Measurements from ENCODE around the gene PHLDB2.

PHLDB2 gene

DNA sequence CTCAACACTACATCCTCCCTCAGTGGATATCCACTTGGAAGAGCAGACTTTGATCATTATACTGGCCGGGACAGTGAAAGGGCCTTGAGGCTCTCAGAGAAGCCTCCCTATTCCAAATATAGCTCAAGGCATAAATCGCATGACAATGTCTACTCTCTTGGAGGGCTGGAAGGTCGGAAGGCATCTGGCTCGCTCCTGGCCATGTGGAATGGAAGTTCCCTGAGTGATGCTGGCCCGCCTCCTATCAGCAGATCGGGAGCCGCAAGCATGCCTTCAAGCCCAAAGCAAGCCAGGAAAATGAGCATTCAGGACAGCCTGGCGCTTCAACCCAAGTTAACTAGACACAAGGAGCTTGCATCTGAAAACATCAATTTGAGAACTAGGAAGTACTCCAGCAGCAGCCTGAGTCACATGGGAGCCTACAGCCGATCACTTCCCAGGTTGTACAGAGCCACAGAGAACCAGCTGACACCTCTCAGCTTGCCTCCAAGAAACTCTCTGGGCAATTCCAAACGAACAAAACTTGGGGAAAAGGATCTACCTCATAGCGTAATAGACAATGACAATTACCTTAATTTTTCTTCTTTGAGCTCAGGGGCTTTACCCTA, 25.4 kb downstream of the PHLDB2 start:
- no peak for DNase-seq (ENCODE audit: low spot score)

DNA sequence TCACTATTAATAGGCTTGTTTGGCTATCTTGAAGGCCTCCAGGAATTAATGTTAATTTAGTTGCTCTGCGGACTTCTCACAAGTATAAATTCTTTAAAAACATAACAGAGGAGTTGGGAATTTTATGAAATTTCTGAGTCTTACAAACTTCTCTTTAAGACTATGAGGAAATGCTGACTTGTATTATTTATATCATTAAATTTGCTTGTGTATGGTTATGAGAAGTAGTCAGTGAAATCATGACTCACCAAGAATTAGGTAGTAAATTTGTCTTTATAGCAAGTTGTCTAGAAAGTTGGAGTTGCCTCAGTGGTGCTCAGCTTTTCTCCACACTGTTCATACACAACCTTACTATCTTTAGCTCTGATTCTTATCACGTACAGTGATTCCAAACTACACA, 26.5 kb downstream of the PHLDB2 start:
- no peak for DNase-seq (ENCODE audit: low spot score)

DNA sequence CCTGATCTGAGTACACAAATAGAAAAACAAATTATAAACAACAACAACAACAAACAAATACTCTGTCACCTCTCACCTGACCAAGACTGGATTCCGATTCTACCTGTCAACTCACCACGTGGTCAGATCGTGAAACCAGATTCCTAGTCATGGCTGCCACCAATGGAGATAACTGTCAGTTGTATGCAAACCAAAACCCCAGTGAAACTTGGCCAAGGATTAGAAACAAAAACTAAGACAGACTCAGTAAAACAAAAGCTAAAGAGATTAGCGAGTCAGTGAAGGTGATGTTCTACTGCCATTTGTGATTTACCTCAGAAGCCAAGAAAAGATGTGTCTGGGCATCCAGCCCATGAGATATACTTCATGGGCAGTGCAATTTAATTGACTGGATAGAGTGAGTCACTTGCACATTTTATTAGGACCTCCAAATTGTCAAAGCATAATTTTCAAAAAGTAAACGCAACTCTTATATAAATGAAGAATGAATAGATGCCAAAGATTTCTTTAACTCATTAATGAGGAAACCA, 31.1 kb downstream of the PHLDB2 start:
- DNase-seq (ENCODE audit: low spot score) = no peak

DNA sequence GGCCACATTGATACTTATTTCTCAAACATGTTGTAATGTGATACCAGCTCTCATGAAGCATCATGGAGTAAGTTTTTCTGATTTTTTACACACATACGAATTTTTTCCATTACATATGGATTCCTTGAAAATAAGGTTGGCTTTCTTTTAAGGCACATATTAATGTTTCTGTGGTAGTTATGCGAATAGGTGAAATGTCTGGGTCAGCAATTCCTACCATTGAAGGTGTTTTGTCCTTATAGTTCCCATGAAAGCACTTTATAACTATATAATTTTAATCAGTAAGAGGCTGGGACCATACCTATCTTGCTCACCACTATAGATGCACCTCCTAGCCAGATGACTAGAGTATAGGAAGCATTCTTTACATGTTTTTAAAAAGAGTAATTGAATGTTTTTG, 33.0 kb downstream of the PHLDB2 start:
- no peak for DNase-seq (ENCODE audit: low spot score)

DNA sequence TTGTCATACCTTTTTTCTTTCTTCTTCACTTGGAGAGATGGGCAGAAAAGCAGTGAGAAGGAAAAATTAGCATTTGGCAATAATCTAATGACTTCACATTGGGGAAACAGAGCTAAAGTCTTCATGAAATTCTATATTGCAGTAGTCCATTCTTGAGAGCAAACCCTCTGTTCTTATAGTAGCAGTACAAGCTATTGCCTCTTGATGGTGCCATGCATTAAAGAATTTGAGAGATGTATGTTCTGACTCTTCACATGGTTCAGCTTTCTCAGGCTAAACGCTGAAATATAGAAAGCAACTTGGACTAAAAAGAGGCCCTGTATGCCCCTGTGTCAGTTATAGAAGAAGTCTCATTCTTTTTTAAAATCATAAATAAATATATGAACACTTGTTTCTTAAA, 36.0 kb downstream of the PHLDB2 start:
- DNase-seq (ENCODE audit: low spot score) = no peak

DNA sequence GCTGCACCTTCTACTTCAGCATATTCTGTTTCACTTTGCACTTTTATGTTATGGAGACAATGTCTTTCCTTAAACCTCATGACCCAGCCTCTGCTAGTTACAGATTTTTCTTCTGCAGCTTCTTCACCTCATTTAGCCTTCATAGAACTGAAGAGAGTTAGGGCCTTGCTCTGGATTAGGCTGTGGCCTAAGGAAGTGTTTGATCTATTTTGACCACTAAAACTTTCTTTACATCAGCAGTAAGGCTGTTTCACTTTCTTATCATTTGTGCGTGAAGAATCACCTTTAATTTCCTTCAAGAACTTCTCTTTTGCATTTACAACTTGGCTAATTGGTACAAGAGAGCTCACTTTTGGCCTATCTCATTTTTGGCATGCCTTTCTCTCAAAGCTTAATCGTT, 40.9 kb downstream of the PHLDB2 start:
- no peak for DNase-seq (ENCODE audit: low spot score)

DNA sequence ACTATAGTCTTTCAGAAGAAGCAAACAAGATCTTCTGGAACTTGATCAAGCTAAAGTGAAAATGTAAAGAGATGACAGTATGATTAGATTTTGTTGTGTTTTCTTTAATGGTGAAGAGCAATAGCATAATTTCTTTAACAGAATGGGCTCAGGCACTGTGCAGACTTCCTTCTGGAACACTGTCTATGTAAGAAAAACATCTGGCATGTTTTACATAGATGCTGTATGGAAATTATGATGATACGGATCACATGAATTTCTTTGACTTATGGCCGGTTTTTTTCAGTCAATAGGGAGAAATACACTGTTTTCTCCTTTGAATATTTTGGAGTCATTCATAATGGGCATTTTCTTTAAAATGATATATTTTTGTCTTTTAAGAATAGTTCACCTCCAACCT, 42.6 kb downstream of the PHLDB2 start:
- DNase-seq (ENCODE audit: low spot score) = no peak

DNA sequence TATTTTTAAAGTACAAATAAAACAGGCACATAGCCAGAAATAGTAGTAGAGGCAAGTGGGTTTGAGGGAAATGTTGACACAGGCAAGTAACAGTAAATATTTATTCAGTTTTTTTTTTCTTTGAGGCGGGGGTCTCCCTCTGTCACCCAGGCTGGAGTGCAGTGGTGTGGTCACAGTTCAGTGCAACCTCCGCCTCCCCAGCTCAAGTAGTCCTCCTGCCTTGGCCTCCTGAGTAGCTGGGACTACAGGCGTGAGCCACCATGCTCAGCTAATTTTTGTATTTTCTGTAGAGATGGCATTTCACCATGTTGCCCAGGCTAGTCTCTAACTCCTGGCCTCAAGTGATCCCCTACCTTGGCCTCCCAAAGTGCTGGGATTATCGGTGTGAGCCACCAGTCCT, 43.5 kb downstream of the PHLDB2 start:
- DNase-seq (ENCODE audit: low spot score) = no peak

DNA sequence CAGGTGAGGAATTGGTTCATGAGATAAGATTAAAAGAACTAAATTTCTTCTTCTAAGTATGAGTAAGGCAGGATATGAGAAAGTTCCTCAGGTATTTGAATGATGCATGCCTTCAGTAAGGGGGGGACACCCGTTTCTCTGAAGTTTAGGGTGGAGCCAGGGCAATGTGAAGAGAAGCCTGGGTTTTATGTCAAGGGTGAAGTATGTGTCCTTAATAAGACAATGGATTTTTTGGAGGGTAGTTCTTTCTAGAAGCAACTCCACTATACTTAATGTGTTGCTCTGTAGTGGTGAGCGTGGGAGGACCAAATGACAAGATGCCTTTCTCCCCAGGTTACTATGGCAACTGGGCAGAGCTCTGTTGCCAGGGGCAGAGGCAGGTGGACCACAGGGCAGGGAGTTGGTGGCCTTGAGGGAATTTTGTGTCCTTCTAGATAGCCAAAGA, 44.0 kb downstream of the PHLDB2 start:
- peak; percentile 11 for DNase-seq (ENCODE audit: low spot score)

DNA sequence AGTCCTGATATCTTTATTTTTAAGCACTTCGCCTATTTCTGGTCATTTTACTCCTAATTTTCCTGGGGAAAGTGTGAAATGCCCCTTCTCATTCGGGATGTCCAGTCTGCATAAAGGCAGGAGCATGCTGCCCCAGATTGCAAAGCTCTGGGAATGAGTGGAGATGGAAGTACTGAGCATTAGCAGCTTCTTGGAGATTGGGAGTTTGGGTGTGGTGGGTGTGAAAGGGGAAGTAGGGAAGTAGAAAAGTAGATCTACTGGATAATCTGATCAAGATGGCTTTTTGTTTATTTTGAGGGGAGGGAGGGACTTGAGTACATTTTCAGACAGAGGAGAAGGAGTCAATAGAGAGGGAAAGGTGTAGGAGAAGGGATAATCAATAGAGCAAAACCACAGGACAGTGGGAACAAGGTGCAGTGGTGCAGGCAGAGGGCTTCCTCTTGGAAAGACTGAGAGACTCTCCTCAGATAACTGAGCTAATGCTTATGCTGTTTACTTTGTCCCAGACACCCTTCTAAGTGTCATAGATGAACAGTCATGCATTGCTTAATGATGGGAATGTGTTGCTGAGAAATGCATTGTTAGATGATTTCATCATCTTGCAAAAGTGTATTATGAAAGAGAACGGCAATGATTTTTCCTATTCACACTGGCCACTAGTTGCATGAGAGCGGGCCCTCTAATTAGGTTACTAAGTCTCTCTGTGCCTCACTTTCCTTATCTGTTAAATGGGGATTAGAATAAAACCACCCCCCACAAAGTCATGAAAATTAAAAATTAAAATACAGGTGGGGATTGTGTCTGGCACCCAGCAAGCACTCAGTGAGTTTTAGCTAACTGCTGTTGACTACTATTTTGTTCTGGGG, 45.5 kb downstream of the PHLDB2 start:
- DNase-seq (ENCODE audit: low spot score) = no peak

DNA sequence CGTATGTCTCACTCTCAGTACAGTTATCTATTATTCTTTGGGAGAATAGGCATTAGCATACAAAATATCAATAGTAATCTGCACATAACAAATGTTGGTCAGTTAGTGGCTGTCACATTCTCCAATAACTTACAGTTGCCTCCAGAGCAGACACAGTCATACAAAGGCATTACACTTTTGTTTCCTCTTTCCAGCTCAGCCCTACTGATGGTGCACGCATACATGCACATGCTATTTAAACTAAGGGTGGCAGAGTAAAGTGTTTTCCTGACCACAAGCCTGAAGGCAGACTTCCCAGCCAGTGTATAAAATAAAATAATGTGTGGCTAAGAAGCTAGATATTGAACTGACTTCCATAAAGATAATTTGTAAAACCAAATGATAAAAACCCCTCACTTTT, 47.6 kb downstream of the PHLDB2 start:
- no peak for DNase-seq (ENCODE audit: low spot score)

DNA sequence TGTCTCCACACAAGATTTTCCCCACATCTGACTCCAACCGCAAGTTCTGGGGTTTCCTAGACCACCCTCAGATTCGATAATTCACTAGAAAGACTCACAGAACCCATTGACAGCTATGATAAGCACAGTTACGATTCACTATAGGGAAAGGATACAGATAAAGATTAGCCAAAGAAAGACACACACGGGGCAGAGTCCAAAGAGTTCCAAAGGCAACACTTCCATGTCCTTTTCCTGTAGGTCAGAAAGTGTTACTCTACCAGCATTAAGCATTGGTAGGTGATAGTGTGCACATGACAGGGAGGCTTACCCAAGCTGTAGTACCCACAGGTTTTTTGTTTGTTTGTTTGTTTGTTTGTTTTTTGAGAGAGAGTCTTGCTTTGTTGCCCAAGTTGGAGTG, 48.1 kb downstream of the PHLDB2 start:
- no peak for DNase-seq (ENCODE audit: low spot score)

DNA sequence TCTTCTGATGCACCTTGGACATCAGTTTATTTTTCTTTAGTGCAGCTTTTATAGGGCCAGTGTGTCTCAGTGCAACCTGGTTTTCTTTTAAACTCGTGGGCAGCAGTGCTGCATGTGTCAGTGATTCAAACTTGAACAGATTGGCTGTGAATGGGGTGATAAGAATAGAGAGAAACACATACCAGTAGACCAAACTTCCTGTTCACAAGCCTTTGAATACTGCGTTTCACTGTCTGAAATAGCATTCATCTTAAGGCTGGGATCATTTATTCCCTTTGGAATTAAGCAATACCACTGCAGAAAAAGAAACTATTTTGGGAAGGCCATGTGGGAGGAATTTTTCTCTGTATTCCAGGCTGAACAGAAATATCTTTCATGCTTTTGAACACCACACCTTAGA, 51.7 kb downstream of the PHLDB2 start:
- no peak for DNase-seq (ENCODE audit: low spot score)

DNA sequence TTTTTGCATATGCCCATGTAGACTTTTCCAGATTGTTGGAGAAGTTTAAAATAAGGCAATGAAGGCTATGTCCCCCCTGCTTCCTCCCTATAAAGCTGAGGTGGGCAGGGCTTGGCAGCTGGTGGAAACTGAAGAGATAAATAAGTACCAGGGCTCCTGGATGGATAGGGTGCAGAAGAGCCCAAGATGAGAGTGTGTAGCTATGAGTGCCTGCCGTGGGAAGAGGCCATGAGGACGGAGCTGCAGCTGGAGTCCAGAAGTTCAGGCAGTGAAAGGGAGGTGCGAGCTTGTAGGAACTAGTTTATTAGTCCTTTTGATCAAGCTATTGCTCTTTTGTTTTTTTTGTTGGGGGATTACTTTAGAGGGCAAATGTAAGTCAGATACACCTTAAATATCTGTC, 52.4 kb downstream of the PHLDB2 start:
- DNase-seq (ENCODE audit: low spot score) = no peak

DNA sequence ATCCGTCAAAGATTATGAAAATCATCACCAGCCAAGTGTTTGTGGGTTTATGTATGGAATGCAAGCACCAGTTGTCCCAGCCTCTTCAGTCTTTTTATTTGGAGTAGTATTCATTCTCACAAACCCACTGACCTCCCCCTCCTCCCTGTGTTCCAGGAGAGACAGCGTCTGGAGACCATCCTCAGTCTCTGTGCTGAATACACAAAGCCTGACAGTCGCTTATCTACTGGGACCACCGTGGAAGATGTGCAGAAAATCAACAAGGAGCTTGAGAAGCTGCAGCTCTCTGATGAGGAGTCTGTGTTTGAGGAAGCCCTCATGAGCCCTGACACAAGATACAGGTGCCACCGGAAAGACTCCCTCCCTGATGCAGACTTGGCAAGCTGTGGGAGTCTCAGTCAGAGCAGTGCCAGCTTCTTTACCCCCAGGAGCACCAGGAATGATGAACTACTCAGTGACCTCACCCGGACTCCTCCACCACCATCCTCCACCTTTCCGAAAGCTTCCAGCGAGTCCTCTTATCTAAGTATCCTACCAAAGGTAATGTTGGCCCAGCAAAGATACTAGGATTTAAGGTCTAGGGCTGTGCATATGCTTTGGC, 54.2 kb downstream of the PHLDB2 start:
- no peak for DNase-seq (ENCODE audit: low spot score)

DNA sequence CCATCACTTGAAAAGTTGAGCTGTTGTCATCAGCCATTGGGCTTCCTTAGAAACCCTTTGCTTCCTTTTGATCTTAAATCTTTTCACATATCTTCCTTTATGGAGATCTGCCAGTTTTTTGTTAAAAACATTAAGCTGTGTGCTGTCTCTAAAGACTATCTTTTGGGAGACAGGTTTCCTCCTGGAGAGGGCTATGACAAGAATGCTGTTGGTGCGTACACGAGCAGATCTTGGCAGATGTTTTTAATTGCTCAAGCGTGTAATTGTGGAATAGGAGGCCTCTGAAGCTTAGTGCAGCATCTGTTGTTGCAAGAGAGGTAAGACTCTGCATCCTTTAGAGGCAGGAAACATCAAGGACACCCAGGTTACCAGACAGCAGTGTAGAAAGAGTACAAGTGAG, 56.8 kb downstream of the PHLDB2 start:
- no peak for DNase-seq (ENCODE audit: low spot score)

DNA sequence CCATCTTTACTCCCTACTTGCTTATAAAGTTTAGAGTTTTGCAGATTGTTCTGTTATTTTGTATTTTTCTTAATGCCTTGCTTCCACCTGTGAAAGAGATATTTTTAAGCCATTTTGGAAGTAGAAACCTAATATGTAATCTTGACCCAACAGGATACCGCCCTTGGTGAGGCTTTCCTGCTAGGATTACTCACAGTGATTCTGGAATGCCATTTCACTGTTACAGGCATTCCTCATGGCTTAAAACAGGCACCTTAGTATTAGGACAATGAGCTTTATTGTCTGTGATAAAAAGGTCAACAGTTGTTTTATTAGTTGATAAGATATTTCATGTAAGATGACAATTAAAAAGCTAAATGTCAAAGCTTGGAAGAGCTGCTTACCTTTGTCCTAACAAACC, 58.2 kb downstream of the PHLDB2 start:
- no peak for DNase-seq (ENCODE audit: low spot score)

DNA sequence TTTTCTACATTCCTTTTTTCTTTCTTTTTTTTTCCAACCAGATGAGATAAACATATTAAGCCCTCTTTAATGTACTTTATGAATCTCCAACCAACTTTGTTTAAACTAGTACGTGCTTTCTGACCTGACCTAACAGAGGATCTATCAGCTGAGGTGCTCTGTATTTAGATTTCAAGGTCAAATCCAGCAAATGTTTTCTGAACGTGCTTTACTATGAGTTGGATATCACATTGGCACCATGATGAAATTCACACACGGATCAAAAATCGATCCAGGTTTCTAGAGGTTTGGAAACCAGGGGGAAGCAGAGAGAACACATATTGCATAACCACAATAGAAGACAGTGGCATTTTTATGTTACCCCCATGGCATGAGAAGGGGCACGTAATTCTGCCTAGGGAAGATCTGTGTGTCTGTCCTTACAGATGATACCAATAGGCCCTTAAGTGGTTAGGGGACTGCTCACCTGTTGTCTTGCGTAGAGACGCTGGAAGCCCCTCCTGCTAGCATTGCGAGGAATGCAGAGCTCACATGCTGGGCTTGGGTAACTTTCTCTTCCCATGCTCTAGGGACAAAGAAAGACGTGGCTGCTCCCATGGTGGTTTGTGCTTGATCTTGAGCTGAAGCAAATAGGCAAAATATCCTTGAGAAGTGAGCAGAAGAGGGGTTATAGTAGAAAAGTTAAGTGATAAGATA, 60.5 kb downstream of the PHLDB2 start:
- DNase-seq (ENCODE audit: low spot score) = no peak

DNA sequence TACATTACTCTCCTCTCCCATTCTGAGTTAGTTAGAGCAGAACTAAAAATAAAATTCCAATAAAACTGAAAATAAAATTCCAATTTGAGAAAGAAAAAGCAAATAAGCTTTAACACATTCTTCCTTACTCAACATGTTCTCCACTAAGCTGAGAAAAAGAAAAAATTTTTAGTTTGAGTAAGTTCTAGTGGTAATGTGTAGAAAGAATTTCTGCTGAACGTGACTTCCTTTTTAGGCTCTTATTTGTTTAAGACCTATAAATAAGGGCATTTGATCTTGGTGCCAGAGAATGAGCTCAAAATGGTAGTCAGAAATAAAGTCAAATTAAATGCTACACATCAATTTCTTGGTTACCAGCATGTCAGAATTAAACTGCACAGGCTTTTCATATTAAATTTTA, 62.1 kb downstream of the PHLDB2 start:
- DNase-seq (ENCODE audit: low spot score) = no peak

DNA sequence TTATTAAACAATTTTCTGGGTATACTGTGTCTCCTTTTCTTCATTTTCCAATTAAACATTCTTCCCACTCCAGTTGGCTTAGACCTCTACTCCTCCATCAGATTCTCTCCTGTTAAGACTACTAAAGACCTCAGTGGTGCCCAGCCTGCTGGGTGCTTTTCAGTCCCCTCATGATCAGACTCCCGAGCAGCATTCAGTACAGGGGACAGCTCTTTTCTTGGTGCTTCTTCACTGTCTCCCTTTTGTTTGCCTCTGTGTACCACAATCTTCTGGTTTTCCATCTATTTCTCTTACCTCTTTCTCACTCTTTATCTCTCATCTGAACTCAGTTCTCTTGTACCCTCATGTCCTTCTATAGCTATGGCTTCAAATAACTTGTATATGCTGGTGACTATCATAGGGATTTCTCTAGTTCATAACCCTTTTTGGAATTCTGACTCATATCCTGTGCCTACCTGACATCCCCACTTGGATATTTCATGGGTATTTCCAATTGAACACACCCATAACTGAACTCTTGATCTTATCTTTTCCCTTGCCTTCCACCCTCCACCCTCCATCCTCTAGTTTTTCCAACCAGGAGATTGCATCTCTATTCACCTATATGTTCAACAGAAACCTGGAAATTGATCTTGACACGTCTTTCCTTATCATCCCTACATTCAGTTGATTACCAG, 64.2 kb downstream of the PHLDB2 start:
- DNase-seq (ENCODE audit: low spot score) = no peak

DNA sequence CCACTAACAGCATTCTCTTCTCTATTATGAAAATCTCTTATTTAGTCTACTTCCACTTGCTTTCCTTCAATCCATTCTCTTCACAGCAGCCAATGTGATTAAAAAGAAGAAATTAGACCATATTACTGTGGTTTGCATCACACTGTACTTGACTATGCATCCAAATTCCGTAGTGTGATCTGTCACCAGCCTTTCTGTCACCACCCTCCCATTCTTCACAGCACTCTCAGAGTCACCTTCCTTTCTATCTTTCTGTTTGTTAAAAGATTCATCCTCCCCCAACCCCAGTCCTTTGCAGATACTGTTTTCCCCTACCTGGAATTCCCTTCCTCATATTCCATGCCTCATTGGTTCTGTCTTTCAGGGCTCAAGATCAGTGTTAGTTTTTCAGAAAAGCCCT, 64.7 kb downstream of the PHLDB2 start:
- no peak for DNase-seq (ENCODE audit: low spot score)

DNA sequence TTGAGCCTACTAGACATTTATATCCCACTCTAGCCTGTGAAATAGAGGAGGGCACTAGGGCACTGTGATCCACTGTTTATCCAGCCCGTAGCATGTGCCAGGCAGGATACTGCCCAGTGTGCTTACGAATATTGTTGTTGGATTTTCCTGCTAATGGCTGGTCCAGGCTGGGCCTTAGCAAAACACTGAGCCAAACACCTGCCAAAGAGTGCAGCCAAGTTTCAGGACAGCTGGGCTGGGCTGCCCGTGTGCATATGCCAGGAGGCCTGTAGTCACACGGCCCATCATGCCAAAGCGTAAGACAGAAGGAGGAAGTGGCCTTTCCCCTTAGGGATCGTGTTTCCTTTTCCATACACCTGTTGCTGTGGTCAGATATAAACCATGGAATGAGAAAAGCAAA, 65.2 kb downstream of the PHLDB2 start:
- no peak for DNase-seq (ENCODE audit: low spot score)

Data from activated CD4-positive, alpha-beta T cell treated with anti-CD3 and anti-CD28 coated beads, Interleukin-2, Interleukin-4, amounts not matched to agents 100 ng/mL and 50 ng/mL, durations not matched to agents 16 hours and 8 hours (primary cell).